Gastroesophageal sphincter (tissue), 3 donors: ENCODE data around the gene EPS8L2.

Experiments
- CTCF ChIP-seq, 4 experiments: fragments of 200-600 bp in 2 of 4; fragments of 450-650 bp in 2 of 4; sonication (generic) in 1 of 4; IDR thresholded peaks; one replicate each; pipeline ENCODE4 v1.5.1; 2017 to 2019; ENCODE audit warnings: antibody characterized with exemption in 4 of 4, mild to moderate bottlenecking in 2 of 4, moderate library complexity in 2 of 4
- EP300 ChIP-seq: sonication (generic); formaldehyde crosslinking; IDR thresholded peaks from one replicate; pipeline ENCODE4 v1.6.1; 2017; ENCODE audit warnings: antibody characterized with exemption, mild to moderate bottlenecking
- POLR2A ChIP-seq, 2 donors: fragments of 450-650 bp; IDR thresholded peaks; one replicate each; pipeline ENCODE4 v1.6.1; 2017; ENCODE audit warnings: antibody characterized with exemption in 2 of 2, mild to moderate bottlenecking in 2 of 2, moderate library complexity in 1 of 2
- POLR2AphosphoS5 ChIP-seq: sonication (generic); formaldehyde crosslinking; IDR thresholded peaks from one replicate; pipeline ENCODE4 v1.6.1; 2017; ENCODE audit warnings: antibody characterized with exemption

- TF ChIP-seq CTCF (IDR thresholded peaks at IDR 0.05) (no peak), POLR2AphosphoS5 (no peak), POLR2A (IDR thresholded peaks at IDR 0.05) (no peak), EP300 (no peak)
Measured at GRCh38 chr11:770642-771616, 64.9 kb downstream of the EPS8L2 start.
